ENCODE data around the gene NUDT9.
"Not testable (repeated sequence)": the region's sequence is repeated elsewhere in the genome, so short reads cannot be mapped to it uniquely, and the experiment has no call there.

NUDT9 gene

GRCh38 chr4:87410679-87411078 lies 11.7 kb upstream of the NUDT9 start:
- no peak overlapping the region for H3K4me3 ChIP-seq
- TF ChIP-seq CTCF (IDR thresholded peaks at IDR 0.05): no peak
- no peak for DNase-seq (ENCODE audit: low spot score)
- H3K27ac ChIP-seq: no peak overlapping the region

DNA sequence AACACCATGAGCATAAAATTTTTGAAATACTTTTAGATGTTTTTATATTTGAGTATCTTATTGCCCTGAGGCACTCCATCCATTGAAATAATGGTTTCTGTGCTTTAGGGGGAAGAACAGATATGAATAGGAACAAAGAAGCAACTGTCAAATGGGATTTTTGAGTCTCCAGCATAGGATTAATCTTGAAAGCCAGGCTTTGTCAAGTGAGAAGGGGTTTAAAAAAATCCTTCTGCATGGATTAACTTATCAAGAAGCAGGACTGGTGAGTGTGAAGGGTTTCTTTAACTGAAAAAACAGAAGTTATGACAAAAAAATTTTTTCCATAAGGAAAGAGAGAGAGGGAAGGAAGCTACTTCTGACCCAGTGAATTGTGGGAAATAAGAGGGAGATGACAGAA lies 7.6 kb upstream of the NUDT9 start:
- no peak for DNase-seq (ENCODE audit: low spot score)
- TF ChIP-seq CTCF (IDR thresholded peaks at IDR 0.05): no peak
- no peak overlapping the region for H3K4me3 ChIP-seq
- H3K27ac ChIP-seq: no peak overlapping the region

- no peak for DNase-seq (ENCODE audit: low spot score)
- no peak for TF ChIP-seq CTCF (IDR thresholded peaks at IDR 0.05)
- Histone ChIP-seq H3K27ac (no peak overlapping the region), H3K4me3 (no peak overlapping the region)
These were observed 5.4 kb upstream of the NUDT9 start for GRCh38 chr4:87416965-87417364.

GRCh38 chr4:87418410-87418809 lies 4.0 kb upstream of the NUDT9 start:
- not testable (repeated sequence) for DNase-seq (ENCODE audit: low spot score); H3K27ac ChIP-seq; H3K4me3 ChIP-seq

- Histone ChIP-seq H3K27ac (no peak overlapping the region), H3K4me3 (no peak overlapping the region)
- no peak for DNase-seq (ENCODE audit: low spot score)
- no peak for TF ChIP-seq CTCF (IDR thresholded peaks at IDR 0.05)
These were observed 2.7 kb upstream of the NUDT9 start for GRCh38 chr4:87419578-87420249.

DNA sequence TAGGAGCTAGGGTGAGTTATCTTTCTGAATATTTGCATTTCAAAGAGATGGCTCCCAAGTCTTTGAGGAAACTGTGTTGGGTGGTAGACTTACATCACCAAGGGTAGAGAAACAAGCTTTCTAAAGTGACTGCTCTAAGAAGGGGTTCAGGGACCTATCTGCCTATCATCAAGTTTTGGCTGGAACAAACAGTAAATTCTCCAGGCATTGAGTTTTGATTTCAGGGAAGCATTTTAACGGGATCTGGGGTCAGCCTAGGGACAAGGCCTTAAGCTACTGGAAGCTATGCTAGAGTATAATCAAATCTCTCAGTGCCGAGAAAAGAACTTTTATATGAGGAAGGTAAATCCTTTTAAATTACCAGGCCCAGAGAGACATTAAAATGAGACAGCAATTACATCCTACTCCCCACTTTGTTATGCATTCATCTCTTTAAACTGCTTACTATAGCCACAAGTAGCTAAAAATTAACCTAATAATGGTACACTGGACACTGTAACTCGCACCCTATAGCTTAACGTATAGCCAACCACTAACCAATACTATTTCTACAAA lies 2.0 kb upstream of the NUDT9 start:
- no peak for TF ChIP-seq CTCF (IDR thresholded peaks at IDR 0.05)
- DNase-seq (ENCODE audit: low spot score): no peak
- Histone ChIP-seq H3K27ac (no peak overlapping the region), H3K4me3 (no peak overlapping the region)

- DNase-seq (ENCODE audit: low spot score): no peak
These were observed 1.1 kb downstream of the NUDT9 start for GRCh38 chr4:87423317-87424098.

GRCh38 chr4:87424099-87424543 lies 1.7 kb downstream of the NUDT9 start:
- DNase-seq (ENCODE audit: low spot score); H3K27ac ChIP-seq: not testable (repeated sequence)
- H3K4me3 ChIP-seq: peak overlapping the region; percentile 83

More at GRCh38 chr4:87423317-87424098, 1.1 kb downstream of the NUDT9 start:
- peak overlapping the region in 1 of 2 donors; percentile 95 for H3K27ac ChIP-seq
- no peak for TF ChIP-seq CTCF (IDR thresholded peaks at IDR 0.05)
- peak overlapping the region; percentile 83 for H3K4me3 ChIP-seq
